Activated CD8-positive, alpha-beta memory T cell treated with anti-CD3 and anti-CD28 coated beads, Interleukin-2, amount 10 ng/mL, durations not matched to agents 7 days and 5 days (primary cell): Measurements from ENCODE around the gene PPRC1. TPM values are rescaled to one million over a fixed set of nuclear protein-coding genes. Genes with fewer than 3 reads are reported as not detected.
A peak's percentile ranks its signal among the peaks of the same experiment; 100 is the strongest.
"Not testable (repeated sequence)": the region's sequence is repeated elsewhere in the genome, so short reads cannot be mapped to it uniquely, and the experiment has no call there.

Source experiments
- ATAC-seq: fragments of 150-1000 bp; cut with Tn5 transposase; one replicate; pipeline ENCODE4 v1.10.0; 2021; ENCODE audit warnings: moderate library complexity
- CTCF ChIA-PET: fragments of 350-600 bp; sonication (Branson Sonifier 250); formaldehyde crosslinking; loops from one replicate; lab custom pipeline; 2021; ENCODE audit warnings: antibody characterized with exemption; lab: Charles Lee
- DNase-seq: peaks from one replicate; pipeline ENCODE4 v3.0.0-alpha.2; 2020
- H3K27ac Mint-ChIP-seq: one replicate; pipeline ENCODE4 v1.8.0; 2021; ENCODE audit warnings: mild to moderate bottlenecking, mixed read lengths
- H3K27me3 Mint-ChIP-seq: one replicate; pipeline ENCODE4 v1.8.0; 2021; ENCODE audit warnings: mixed read lengths
- H3K36me3 Mint-ChIP-seq: one replicate; pipeline ENCODE4 v1.8.0; 2021; ENCODE audit warnings: mild to moderate bottlenecking, mixed read lengths
- H3K4me1 Mint-ChIP-seq: one replicate; pipeline ENCODE4 v1.8.0; 2021; ENCODE audit warnings: mixed read lengths
- H3K4me3 Mint-ChIP-seq: one replicate; pipeline ENCODE4 v1.8.0; 2021; ENCODE audit warnings: mild to moderate bottlenecking, moderate library complexity, mixed read lengths
- H3K9me3 Mint-ChIP-seq: one replicate; pipeline ENCODE4 v1.8.0; 2022; ENCODE audit warnings: low read depth, mixed read lengths
- total RNA-seq, 2 experiments: library from RNA; stranded (reverse); gene quantifications; one replicate each; pipeline ENCODE4 v1.2.3, GENCODE V29; 2021

PPRC1 gene
- total RNA-seq, 2 experiments from 2014 or later, result 57.9 to 79.0 TPM

DNA sequence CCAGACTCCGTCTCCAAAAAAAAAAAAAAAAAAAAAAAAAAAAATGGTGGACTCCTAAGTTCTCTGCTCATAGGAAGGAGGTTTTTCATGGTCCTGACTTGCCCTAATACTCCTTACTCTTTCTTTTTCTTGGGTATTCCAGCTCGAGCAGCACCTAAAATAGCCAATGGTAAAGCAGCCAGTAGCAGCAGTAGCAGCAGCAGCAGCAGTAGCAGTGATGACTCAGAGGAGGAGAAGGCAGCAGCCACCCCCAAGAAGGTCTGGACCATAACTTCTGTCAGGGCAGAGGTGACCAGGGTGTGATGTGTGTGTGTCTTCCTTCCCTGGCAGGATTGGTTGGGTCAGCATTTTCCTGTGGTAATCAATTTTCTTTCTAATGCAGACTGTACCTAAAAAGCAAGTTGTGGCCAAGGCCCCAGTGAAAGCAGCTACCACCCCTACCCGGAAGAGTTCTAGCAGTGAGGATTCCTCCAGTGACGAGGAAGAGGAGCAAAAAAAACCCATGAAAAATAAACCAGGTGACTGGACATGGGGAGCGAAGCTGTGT, 26.3 kb downstream of the PPRC1 start:
- Mint-ChIP-seq H3K27me3 (no peaks in the 10 kb centered on the region), H3K27ac (peak overlapping the region; percentile 62), H3K36me3 (peaks cover 60% of the 10 kb centered on the region), H3K4me3 (no peak overlapping the region), H3K4me1 (peaks cover 29% of the 10 kb centered on the region), H3K9me3 (no peaks in the 10 kb centered on the region)
- DNase-seq (no peak), ATAC-seq (no peak)
- CTCF ChIA-PET, result interaction anchor here (0.6 to 5.7 kb wide), 5 partner anchors 10 to 193 kb away, joined by 3 to 40 read pairs (median 9); partner anchors contain the start of gene PPRC1

DNA sequence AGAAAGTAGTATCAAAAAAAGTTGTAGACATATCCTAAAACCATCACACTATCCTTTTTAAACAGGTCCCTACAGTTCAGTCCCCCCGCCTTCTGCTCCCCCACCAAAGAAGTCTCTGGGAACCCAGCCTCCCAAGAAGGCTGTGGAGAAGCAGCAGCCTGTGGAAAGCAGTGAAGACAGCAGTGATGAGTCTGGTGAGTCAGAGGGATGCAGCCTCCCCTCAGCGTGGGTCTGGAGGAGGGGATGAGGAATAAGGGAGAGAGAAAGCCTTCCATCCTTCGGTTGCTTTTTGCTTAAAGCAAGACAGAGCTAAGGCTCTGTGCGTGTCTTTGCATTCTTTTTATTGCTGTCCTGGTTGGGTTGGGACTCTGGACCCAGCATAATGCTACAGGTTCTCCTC, 27.0 kb downstream of the PPRC1 start:
- Mint-ChIP-seq H3K9me3 (no peaks in the 10 kb centered on the region), H3K36me3 (peaks cover 55% of the 10 kb centered on the region), H3K27me3 (no peaks in the 10 kb centered on the region), H3K4me3 (no peak overlapping the region), H3K4me1 (peaks cover 22% of the 10 kb centered on the region), H3K27ac (no peak overlapping the region)
- CTCF ChIA-PET, result interaction anchor here (0.9 to 5.7 kb wide), 4 partner anchors 10 to 192 kb away, joined by 4 to 40 read pairs (median 6); no protein-coding TSS in a partner anchor
- no peak for DNase-seq
- no peak for ATAC-seq

GRCh38 chr10:102163342-102163989, 30.6 kb downstream of the PPRC1 start:
- no peak overlapping the region for H3K27ac Mint-ChIP-seq
- H3K4me1 Mint-ChIP-seq, result peaks cover 7% of the 10 kb centered on the region
- no peak overlapping the region for H3K4me3 Mint-ChIP-seq
- no peaks in the 10 kb centered on the region for H3K27me3 Mint-ChIP-seq
- ATAC-seq (no peak), DNase-seq (no peak)
- H3K36me3 Mint-ChIP-seq, result peaks cover 33% of the 10 kb centered on the region
- H3K9me3 Mint-ChIP-seq, result no peaks in the 10 kb centered on the region
- CTCF ChIA-PET, result interaction anchor here (0.7 to 1.3 kb wide), 2 partner anchors 69 to 236 kb away, joined by 3 read pairs; no protein-coding TSS in a partner anchor

- Mint-ChIP-seq H3K9me3 (no peaks in the 10 kb centered on the region), H3K4me3 (no peak overlapping the region), H3K4me1 (peaks cover 15% of the 10 kb centered on the region), H3K27ac (no peak overlapping the region), H3K27me3 (no peaks in the 10 kb centered on the region), H3K36me3 (peaks cover 6% of the 10 kb centered on the region)
- DNase-seq (no peak), ATAC-seq (no peak)
- CTCF ChIA-PET, result interaction anchor here (2.8 to 8.6 kb wide), 4 partner anchors 9 to 184 kb away, joined by 40 to 169 read pairs (median 71); partner anchors contain the start of gene ELOVL3
Observed at GRCh38 chr10:102167861-102168260, 35.0 kb downstream of the PPRC1 start.

- no peak for DNase-seq
- H3K9me3 Mint-ChIP-seq, result no peaks in the 10 kb centered on the region
- no peaks in the 10 kb centered on the region for H3K36me3 Mint-ChIP-seq
- CTCF ChIA-PET, result interaction anchor here (0.9 to 8.6 kb wide), 17 partner anchors 8 to 413 kb away, joined by 3 to 169 read pairs (median 12); partner anchors contain the start of genes ELOVL3, GBF1, NOLC1 and PPRC1
- H3K27ac Mint-ChIP-seq, result no peak overlapping the region
- peaks cover 4% of the 10 kb centered on the region for H3K27me3 Mint-ChIP-seq
- no peak for ATAC-seq
- H3K4me3 Mint-ChIP-seq, result peak overlapping the region; percentile 9
- peaks cover 12% of the 10 kb centered on the region for H3K4me1 Mint-ChIP-seq
Observed at GRCh38 chr10:102170602-102171001, 37.8 kb downstream of the PPRC1 start.

DNA sequence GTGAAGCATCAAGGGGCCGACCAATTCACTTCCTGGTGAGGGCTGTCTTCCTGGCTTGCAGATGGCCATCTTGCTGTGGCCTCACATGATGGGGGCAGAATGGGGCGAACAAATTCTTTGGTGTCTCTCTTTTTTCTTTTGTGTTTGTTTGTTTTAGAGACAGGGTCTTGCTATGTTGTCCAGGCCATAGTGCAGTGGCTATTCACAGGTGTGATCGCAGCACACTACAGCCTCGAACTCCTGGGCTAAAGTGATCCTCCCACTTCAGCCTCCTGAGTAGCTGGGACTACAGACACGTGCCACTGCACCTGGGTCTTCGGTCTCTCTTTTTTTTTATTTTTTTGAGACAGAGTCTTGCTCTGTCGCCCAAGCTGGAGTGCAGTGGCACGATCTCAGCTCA, 39.4 kb downstream of the PPRC1 start:
- no peak for DNase-seq
- Mint-ChIP-seq H3K9me3 (no peaks in the 10 kb centered on the region), H3K4me1 (peaks cover 11% of the 10 kb centered on the region), H3K36me3 (no peaks in the 10 kb centered on the region), H3K27me3 (peaks cover 5% of the 10 kb centered on the region), H3K27ac (no peak overlapping the region), H3K4me3 (no peak overlapping the region)
- no peak for ATAC-seq
- CTCF ChIA-PET, result interaction anchor here (2.8 to 8.6 kb wide), 3 partner anchors 16 to 227 kb away, joined by 6 to 169 read pairs (median 50); partner anchors contain the start of gene ELOVL3

DNA sequence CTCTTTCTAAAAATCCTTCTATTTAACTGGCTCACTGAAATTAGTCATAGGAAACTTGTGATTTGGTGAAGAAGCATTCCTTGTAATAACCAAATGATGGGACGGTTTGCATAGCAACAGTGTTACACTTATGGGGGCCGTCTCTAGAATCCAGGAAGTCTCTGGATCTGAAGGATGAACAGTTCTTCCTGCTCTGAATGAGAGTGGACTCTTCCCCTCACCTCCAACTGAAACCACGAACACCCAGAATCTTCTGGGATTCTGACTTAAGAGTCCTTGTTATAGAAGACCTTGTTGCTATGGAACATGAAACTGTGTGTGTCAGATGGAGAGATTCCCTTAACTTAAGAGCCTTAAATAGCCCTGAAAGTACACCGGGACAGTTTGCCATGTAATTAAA, 42.6 kb downstream of the PPRC1 start:
- no peak for ATAC-seq
- CTCF ChIA-PET, result interaction anchor here (3.5 kb wide), 1 partner anchor 55 kb away, joined by 10 read pairs; no protein-coding TSS in a partner anchor
- Mint-ChIP-seq H3K4me1 (peaks cover 2% of the 10 kb centered on the region), H3K4me3 (no peak overlapping the region), H3K27me3 (peaks cover 12% of the 10 kb centered on the region), H3K27ac (no peak overlapping the region), H3K9me3 (no peaks in the 10 kb centered on the region), H3K36me3 (no peaks in the 10 kb centered on the region)
- no peak for DNase-seq

- Mint-ChIP-seq H3K9me3 (peaks cover 13% of the 10 kb centered on the region), H3K27me3 (peaks cover 4% of the 10 kb centered on the region), H3K36me3 (peaks cover 9% of the 10 kb centered on the region), H3K4me1 (peaks cover 14% of the 10 kb centered on the region), H3K27ac (no peak overlapping the region), H3K4me3 (no peak overlapping the region)
- ATAC-seq, result no peak
- DNase-seq, result no peak
- CTCF ChIA-PET, result no interaction called here
Observed at GRCh38 chr10:102184606-102185005, 51.8 kb downstream of the PPRC1 start.

DNA sequence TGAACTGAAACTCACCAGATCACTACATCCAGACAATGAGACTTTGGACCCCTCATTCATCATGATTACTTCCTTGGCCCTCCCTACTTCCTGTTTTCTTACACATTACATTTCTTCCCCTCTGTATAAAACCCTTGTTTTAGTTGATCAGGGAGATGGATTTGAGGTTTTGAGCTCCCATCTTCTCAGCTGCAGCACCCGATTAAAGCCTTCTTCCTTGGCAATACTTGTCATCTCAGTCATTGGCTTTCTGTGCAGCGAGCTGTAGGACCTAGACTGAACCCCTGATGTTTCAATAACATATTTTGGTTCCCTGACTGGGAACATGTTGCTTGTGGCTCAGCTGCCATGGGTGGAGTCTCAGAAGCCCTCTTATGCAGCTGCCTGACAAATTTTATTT, 52.4 kb downstream of the PPRC1 start:
- DNase-seq (no peak), ATAC-seq (no peak)
- peaks cover 14% of the 10 kb centered on the region for H3K4me1 Mint-ChIP-seq
- no peak overlapping the region for H3K27ac Mint-ChIP-seq
- peaks cover 9% of the 10 kb centered on the region for H3K36me3 Mint-ChIP-seq
- CTCF ChIA-PET, result no interaction called here
- H3K4me3 Mint-ChIP-seq, result no peak overlapping the region
- H3K9me3 Mint-ChIP-seq, result peaks cover 13% of the 10 kb centered on the region
- peaks cover 4% of the 10 kb centered on the region for H3K27me3 Mint-ChIP-seq

GRCh38 chr10:102185811-102186527, 53.1 kb downstream of the PPRC1 start:
- ATAC-seq (no peak), DNase-seq (no peak)
- CTCF ChIA-PET, result interaction anchor here (4.6 to 4.8 kb wide), 2 partner anchors 16 to 45 kb away, joined by 31 to 50 read pairs; no protein-coding TSS in a partner anchor
- peaks cover 9% of the 10 kb centered on the region for H3K36me3 Mint-ChIP-seq
- H3K4me3 Mint-ChIP-seq, result no peak overlapping the region
- no peak overlapping the region for H3K27ac Mint-ChIP-seq
- peaks cover 13% of the 10 kb centered on the region for H3K9me3 Mint-ChIP-seq
- peaks cover 1% of the 10 kb centered on the region for H3K27me3 Mint-ChIP-seq
- peaks cover 14% of the 10 kb centered on the region for H3K4me1 Mint-ChIP-seq

- Mint-ChIP-seq H3K27ac (peak overlapping the region; percentile 96), H3K27me3 (no peaks in the 10 kb centered on the region), H3K4me3 (no peak overlapping the region), H3K36me3 (peaks cover 20% of the 10 kb centered on the region), H3K4me1 (peaks cover 19% of the 10 kb centered on the region), H3K9me3 (peaks cover 26% of the 10 kb centered on the region)
- no peak for ATAC-seq
- CTCF ChIA-PET, result interaction anchor here (0.6 to 4.8 kb wide), 7 partner anchors 18 to 164 kb away, joined by 3 to 50 read pairs (median 4); partner anchors contain the start of gene ELOVL3
- DNase-seq, result no peak
Observed at GRCh38 chr10:102188298-102188940, 55.6 kb downstream of the PPRC1 start.

- peaks cover 20% of the 10 kb centered on the region for H3K4me1 Mint-ChIP-seq
- CTCF ChIA-PET, result interaction anchor here (0.6 to 4.8 kb wide), 9 partner anchors 19 to 315 kb away, joined by 3 to 50 read pairs (median 3); partner anchors contain the start of gene ELOVL3
- ATAC-seq (peak; percentile 85), DNase-seq (peak; percentile 48)
- peaks cover 19% of the 10 kb centered on the region for H3K36me3 Mint-ChIP-seq
- H3K27me3 Mint-ChIP-seq, result not testable (repeated sequence)
- H3K9me3 Mint-ChIP-seq, result peaks cover 28% of the 10 kb centered on the region
- peak overlapping the region; percentile 55 for H3K4me3 Mint-ChIP-seq
- H3K27ac Mint-ChIP-seq, result peak overlapping the region; percentile 96
Observed at GRCh38 chr10:102188941-102189898, 56.4 kb downstream of the PPRC1 start.
